Measurements from ENCODE around the gene RPS5. TPM values are rescaled to one million over a fixed set of nuclear protein-coding genes. Genes with fewer than 3 reads are reported as not detected.

RPS5 gene
- total and polyA plus RNA-seq, 4 experiments from 2014 or later: 1,172 to 1,360 (median 1,286) TPM

GRCh38 chr19:58396691-58397532 lies 9.8 kb downstream of the RPS5 start:
- Histone ChIP-seq H3K27ac (ENCODE audit: low read depth, low read length) (no peak overlapping the region), H3K36me3 (ENCODE audit: insufficient read depth, low read length) (peaks cover 30% of the 10 kb centered on the region), H3K4me1 (ENCODE audit: insufficient read depth, low read length) (peaks cover 16% of the 10 kb centered on the region), H3K9me3 (ENCODE audit: control insufficient read depth in 1 of 2, low read length in 2 of 2) (no peaks in the 10 kb centered on the region), H3K27me3 (ENCODE audit: insufficient read depth, low read length) (peaks cover 11% of the 10 kb centered on the region), H3K4me3 (ENCODE audit: low read length in 2 of 2) (no peak overlapping the region)
- intact Hi-C loops (cut with micrococcal nuclease): no loop called here
- ChIA-PET POLR2A (ENCODE audit: partially characterized antibody) (no interaction called here), CTCF (ENCODE audit: partially characterized antibody) (no interaction called here)
- H3K9me3 Mint-ChIP-seq: peaks cover 0 to 5% (median 0%) of the 10 kb centered on the region in 8 donors
- H3K4me1 Mint-ChIP-seq: peaks cover 8 to 32% (median 15%) of the 10 kb centered on the region in 4 donors
- no peak overlapping the region for H3K4me3 Mint-ChIP-seq
- H3K36me3 Mint-ChIP-seq: peaks cover 22 to 29% of the 10 kb centered on the region in 2 donors
- DNase-seq: no peak
- H3K27me3 Mint-ChIP-seq: peaks cover 7 to 9% of the 10 kb centered on the region in 2 donors
- no peak overlapping the region for H3K27ac Mint-ChIP-seq

DNA sequence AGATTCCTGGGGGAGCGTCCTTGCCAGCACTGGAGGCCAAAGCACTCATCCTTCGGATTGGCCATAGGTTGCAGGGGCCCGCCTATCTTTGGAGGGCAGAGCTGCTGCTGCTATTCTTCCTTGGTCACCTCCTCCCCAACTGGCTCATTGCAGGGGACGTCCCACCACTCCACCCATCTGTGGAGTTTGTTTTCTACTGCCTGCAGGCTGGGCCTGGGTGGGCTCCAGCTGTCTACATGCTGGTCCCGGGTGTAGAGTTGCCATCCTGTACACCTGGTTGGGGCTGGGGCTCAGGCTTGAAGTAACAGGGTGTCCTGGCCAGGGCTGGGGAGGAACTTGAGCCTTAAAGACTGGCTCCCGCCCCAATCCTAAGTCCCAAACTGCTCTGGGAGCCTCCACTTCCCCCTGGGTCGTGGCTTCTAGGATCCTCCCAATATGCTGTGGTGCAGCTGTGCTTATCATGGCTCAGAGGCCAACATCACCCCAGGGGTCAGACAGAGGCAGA lies 10.5 kb downstream of the RPS5 start:
- peaks cover 8 to 32% (median 15%) of the 10 kb centered on the region in 4 donors for H3K4me1 Mint-ChIP-seq
- H3K4me3 ChIP-seq (ENCODE audit: low read length in 2 of 2): no peak overlapping the region
- H3K4me1 ChIP-seq (ENCODE audit: insufficient read depth, low read length): peaks cover 21% of the 10 kb centered on the region
- DNase-seq: no peak
- peaks cover 27% of the 10 kb centered on the region for H3K36me3 ChIP-seq (ENCODE audit: insufficient read depth, low read length)
- POLR2A ChIA-PET (ENCODE audit: partially characterized antibody): no interaction called here
- no peaks in the 10 kb centered on the region for H3K9me3 ChIP-seq (ENCODE audit: control insufficient read depth in 1 of 2, low read length in 2 of 2)
- peak overlapping the region in 2 of 7 donors; percentile 10 to 24 for H3K27ac Mint-ChIP-seq
- peaks cover 0 to 5% (median 0%) of the 10 kb centered on the region in 8 donors for H3K9me3 Mint-ChIP-seq
- peaks cover 11% of the 10 kb centered on the region for H3K27me3 ChIP-seq (ENCODE audit: insufficient read depth, low read length)
- H3K27me3 Mint-ChIP-seq: peaks cover 7 to 9% of the 10 kb centered on the region in 2 donors
- CTCF ChIA-PET (ENCODE audit: partially characterized antibody): no interaction called here
- peaks cover 22 to 26% of the 10 kb centered on the region in 2 donors for H3K36me3 Mint-ChIP-seq
- intact Hi-C loops (cut with micrococcal nuclease): no loop called here
- no peak overlapping the region for H3K4me3 Mint-ChIP-seq
- H3K27ac ChIP-seq (ENCODE audit: low read depth, low read length): no peak overlapping the region

GRCh38 chr19:58398087-58398486 lies 11.0 kb downstream of the RPS5 start:
- POLR2A ChIA-PET (ENCODE audit: partially characterized antibody): no interaction called here
- Histone ChIP-seq H3K9me3 (ENCODE audit: control insufficient read depth in 1 of 2, low read length in 2 of 2) (no peaks in the 10 kb centered on the region), H3K4me1 (ENCODE audit: insufficient read depth, low read length) (peaks cover 24% of the 10 kb centered on the region), H3K36me3 (ENCODE audit: insufficient read depth, low read length) (peaks cover 22% of the 10 kb centered on the region), H3K4me3 (ENCODE audit: low read length in 2 of 2) (no peak overlapping the region), H3K27me3 (ENCODE audit: insufficient read depth, low read length) (peaks cover 11% of the 10 kb centered on the region), H3K27ac (ENCODE audit: low read depth, low read length) (no peak overlapping the region)
- H3K9me3 Mint-ChIP-seq: peaks cover 0 to 5% (median 0%) of the 10 kb centered on the region in 8 donors
- DNase-seq: no peak
- H3K36me3 Mint-ChIP-seq: peaks cover 18 to 23% of the 10 kb centered on the region in 2 donors
- CTCF ChIA-PET (ENCODE audit: partially characterized antibody): no interaction called here
- H3K4me3 Mint-ChIP-seq: no peak overlapping the region
- peaks cover 6 to 27% (median 12%) of the 10 kb centered on the region in 4 donors for H3K4me1 Mint-ChIP-seq
- intact Hi-C loops (cut with micrococcal nuclease): no loop called here
- H3K27ac Mint-ChIP-seq: peak overlapping the region in 2 of 7 donors; percentile 10 to 24
- H3K27me3 Mint-ChIP-seq: peaks cover 7 to 9% of the 10 kb centered on the region in 2 donors

DNA sequence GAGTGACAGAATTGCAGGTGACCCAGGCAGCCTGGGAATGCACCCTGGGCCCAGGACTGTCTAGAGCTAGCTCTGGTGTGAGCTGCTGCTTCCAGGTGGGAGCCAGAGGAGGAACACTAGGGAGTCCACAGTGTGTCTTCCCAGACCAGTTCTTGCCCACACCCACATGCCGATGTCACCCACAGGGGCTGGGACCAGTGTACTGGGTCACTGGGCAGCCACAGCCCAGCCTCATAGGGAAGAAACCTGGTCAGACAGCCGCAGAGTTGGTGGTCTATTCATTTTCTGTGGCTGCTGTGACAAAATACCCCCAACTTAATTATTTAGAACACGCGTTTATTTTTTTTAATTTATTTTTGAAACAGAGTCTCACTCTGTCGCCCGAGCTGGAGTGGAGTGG lies 11.5 kb downstream of the RPS5 start:
- Mint-ChIP-seq H3K27me3 (peaks cover 7 to 9% of the 10 kb centered on the region in 2 donors), H3K4me3 (no peak overlapping the region), H3K36me3 (peaks cover 14 to 18% of the 10 kb centered on the region in 2 donors), H3K27ac (no peak overlapping the region), H3K4me1 (peaks cover 6 to 23% (median 12%) of the 10 kb centered on the region in 4 donors), H3K9me3 (peaks cover 0 to 5% (median 0%) of the 10 kb centered on the region in 8 donors)
- Histone ChIP-seq H3K4me3 (ENCODE audit: low read length in 2 of 2) (no peak overlapping the region), H3K27ac (ENCODE audit: low read depth, low read length) (no peak overlapping the region), H3K36me3 (ENCODE audit: insufficient read depth, low read length) (peaks cover 17% of the 10 kb centered on the region), H3K4me1 (ENCODE audit: insufficient read depth, low read length) (peaks cover 24% of the 10 kb centered on the region), H3K9me3 (ENCODE audit: control insufficient read depth in 1 of 2, low read length in 2 of 2) (no peaks in the 10 kb centered on the region), H3K27me3 (ENCODE audit: insufficient read depth, low read length) (peaks cover 11% of the 10 kb centered on the region)
- DNase-seq: no peak
- intact Hi-C loops (cut with micrococcal nuclease): no loop called here
- ChIA-PET POLR2A (ENCODE audit: partially characterized antibody) (no interaction called here), CTCF (ENCODE audit: partially characterized antibody) (no interaction called here)

GRCh38 chr19:58399903-58400302 lies 12.8 kb downstream of the RPS5 start:
- no peak for DNase-seq
- Histone ChIP-seq H3K36me3 (ENCODE audit: insufficient read depth, low read length) (peaks cover 3% of the 10 kb centered on the region), H3K27ac (ENCODE audit: low read depth, low read length) (no peak overlapping the region), H3K4me1 (ENCODE audit: insufficient read depth, low read length) (peaks cover 24% of the 10 kb centered on the region), H3K27me3 (ENCODE audit: insufficient read depth, low read length) (peaks cover 11% of the 10 kb centered on the region), H3K9me3 (ENCODE audit: control insufficient read depth in 1 of 2, low read length in 2 of 2) (no peaks in the 10 kb centered on the region), H3K4me3 (ENCODE audit: low read length in 2 of 2) (no peak overlapping the region)
- peak overlapping the region in 5 of 7 donors; percentile 10 to 71 (median 42) for H3K27ac Mint-ChIP-seq
- H3K36me3 Mint-ChIP-seq: peaks cover 2 to 4% of the 10 kb centered on the region in 2 donors
- CTCF ChIA-PET (ENCODE audit: partially characterized antibody): no interaction called here
- H3K9me3 Mint-ChIP-seq: peaks cover 0 to 5% (median 0%) of the 10 kb centered on the region in 8 donors
- POLR2A ChIA-PET (ENCODE audit: partially characterized antibody): interaction anchor here (0.9 to 2.0 kb wide), 6 partner anchors 9 to 55 kb away, joined by 3 to 7 read pairs (median 4); partner anchors contain the start of genes ZNF132 and ZNF584
- intact Hi-C loops (cut with micrococcal nuclease): loop anchor here (2.0 kb wide), 2 partner anchors 73 to 217 kb away; partner anchors contain the start of genes ZNF274 and ZSCAN22
- H3K27me3 Mint-ChIP-seq: peaks cover 7 to 9% of the 10 kb centered on the region in 2 donors
- H3K4me3 Mint-ChIP-seq: peak overlapping the region in 3 of 8 donors; percentile 52 to 66 (median 57)
- peaks cover 5 to 20% (median 10%) of the 10 kb centered on the region in 4 donors for H3K4me1 Mint-ChIP-seq

GRCh38 chr19:58400316-58400915 lies 13.3 kb downstream of the RPS5 start:
- Mint-ChIP-seq H3K9me3 (peaks cover 0 to 5% (median 0%) of the 10 kb centered on the region in 8 donors), H3K4me1 (peaks cover 5 to 20% (median 10%) of the 10 kb centered on the region in 4 donors), H3K36me3 (peaks cover 0 to 3% of the 10 kb centered on the region in 2 donors), H3K27me3 (peaks cover 7 to 9% of the 10 kb centered on the region in 2 donors), H3K27ac (peak overlapping the region in 3 of 7 donors; percentile 89 to 99 (median 97)), H3K4me3 (peak overlapping the region; percentile 87 to 97 (median 91))
- Histone ChIP-seq H3K27me3 (ENCODE audit: insufficient read depth, low read length) (peaks cover 11% of the 10 kb centered on the region), H3K27ac (ENCODE audit: low read depth, low read length) (peak overlapping the region; percentile 74), H3K4me3 (ENCODE audit: low read length in 2 of 2) (peak overlapping the region; percentile 57 to 59), H3K36me3 (ENCODE audit: insufficient read depth, low read length) (no peaks in the 10 kb centered on the region), H3K9me3 (ENCODE audit: control insufficient read depth in 1 of 2, low read length in 2 of 2) (no peaks in the 10 kb centered on the region), H3K4me1 (ENCODE audit: insufficient read depth, low read length) (peaks cover 24% of the 10 kb centered on the region)
- ChIA-PET POLR2A (ENCODE audit: partially characterized antibody) (interaction anchor here (0.9 to 2.0 kb wide), 6 partner anchors 8 to 55 kb away, joined by 3 to 7 read pairs (median 4); partner anchors contain the start of genes ZNF132 and ZNF584), CTCF (ENCODE audit: partially characterized antibody) (no interaction called here)
- no peak for DNase-seq
- intact Hi-C loops (cut with micrococcal nuclease): loop anchor here (2.0 kb wide), 2 partner anchors 74 to 218 kb away; partner anchors contain the start of genes ZNF274 and ZSCAN22

Measured in CD4-positive, alpha-beta memory T cell (primary cell).